B cell (primary cell): ENCODE measurements around the gene SLC41A3. TPM values are rescaled to one million over a fixed set of nuclear protein-coding genes. Genes with fewer than 3 reads are reported as not detected.

Experiments used
- ATAC-seq: fragments of 200-7000 bp; cut with Tn5 transposase; one replicate; pipeline ENCODE4 v1.10.0; 2021; ENCODE audit warnings: low read depth, mild to moderate bottlenecking, moderate number of reproducible peaks, moderate library complexity
- CTCF ChIA-PET: fragments of 350-600 bp; sonication (Branson Sonifier 250); formaldehyde crosslinking; loops from one replicate; lab custom pipeline; 2021; ENCODE audit warnings: antibody characterized with exemption, inconsistent platforms; lab: Charles Lee
- POLR2A ChIA-PET: fragments of 350-600 bp; sonication (Branson Sonifier 250); formaldehyde crosslinking; loops from one replicate; lab custom pipeline; 2021; ENCODE audit warnings: antibody characterized with exemption; lab: Charles Lee
- DNase-seq: peaks from one replicate; pipeline ENCODE4 v3.0.0; 2013
- H2AFZ ChIP-seq: 2 replicates; pipeline ENCODE4 v1.6.1; 2012; ENCODE audit warnings: mild to moderate bottlenecking, low read depth, low read length; ENCODE audit not compliant: insufficient read depth, poor library complexity, severe bottlenecking
- H3K27ac ChIP-seq, 2 donors: 1 replicate in 1 of 2; 2 replicates in 1 of 2; pipeline ENCODE4 v1.5.1; 2012 to 2013; ENCODE audit warnings: low read length in 2 of 2, mild to moderate bottlenecking in 2 of 2, moderate library complexity in 1 of 2
- H3K27me3 ChIP-seq, 4 experiments: fragments of 200-600 bp in 1 of 4; sonication (generic) in 1 of 4; replicated peaks in 1 of 4; 1 replicate in 2 of 4; 2 replicates in 2 of 4; pipeline versions ENCODE4 v1.6.1 to v1.7.0; 2013 to 2016; ENCODE audit warnings: low read length in 3 of 4, mild to moderate bottlenecking in 2 of 4, mixed read lengths in 1 of 4, moderate library complexity in 1 of 4; ENCODE audit not compliant: insufficient read depth in 4 of 4, control insufficient read depth in 3 of 4; ENCODE audit errors: control extremely low read depth in 1 of 4
- H3K36me3 ChIP-seq, 2 experiments: replicated peaks in 1 of 2; 1 replicate in 1 of 2; 2 replicates in 1 of 2; pipeline versions ENCODE4 v1.6.1 to v1.7.1; 2013; ENCODE audit warnings: low read length in 1 of 2; ENCODE audit not compliant: insufficient read depth in 2 of 2, control insufficient read depth in 1 of 2; ENCODE audit errors: control extremely low read depth in 1 of 2, extremely low read depth in 1 of 2
- H3K4me1 ChIP-seq, 2 donors: fragments of 200-600 bp in 1 of 2; sonication (generic) in 1 of 2; 1 replicate in 1 of 2; 2 replicates in 1 of 2; pipeline versions ENCODE4 v1.5.1 to v1.6.1; 2013 to 2017; ENCODE audit warnings: low read length in 2 of 2; ENCODE audit not compliant: control insufficient read depth in 2 of 2, insufficient read depth in 2 of 2
- H3K4me2 ChIP-seq: replicated peaks from 2 replicates; pipeline ENCODE3; 2012; ENCODE audit warnings: mild to moderate bottlenecking, low read depth, low read length; ENCODE audit not compliant: poor library complexity, severe bottlenecking
- H3K4me3 ChIP-seq, 5 experiments: fragments of 200-600 bp in 1 of 5; sonication (generic) in 1 of 5; 1 replicate in 3 of 5; 2 replicates in 2 of 5; pipeline versions ENCODE4 v1.5.1 to v1.7.0; 2011 to 2016; ENCODE audit warnings: low read length in 4 of 5, mild to moderate bottlenecking in 4 of 5, low read depth in 2 of 5, control low read depth in 1 of 5, moderate library complexity in 1 of 5; ENCODE audit not compliant: insufficient read depth in 1 of 5; ENCODE audit errors: control extremely low read depth in 1 of 5, extremely low read depth in 1 of 5
- H3K79me2 ChIP-seq: fragments of 200-600 bp; sonication (generic); one replicate; pipeline ENCODE4 v1.6.0; 2016; ENCODE audit warnings: low read length; ENCODE audit not compliant: control insufficient read depth, insufficient read depth
- H3K9ac ChIP-seq: fragments of 200-600 bp; sonication (generic); 2 replicates; pipeline ENCODE4 v1.6.1; 2017; ENCODE audit warnings: mild to moderate bottlenecking, low read length, moderate library complexity
- H3K9me3 ChIP-seq, 3 donors: one replicate each; pipeline versions ENCODE4 v1.6.1 to v1.7.1; 2013; ENCODE audit warnings: low read length in 2 of 3; ENCODE audit not compliant: control insufficient read depth in 2 of 3, insufficient read depth in 1 of 3; ENCODE audit errors: control extremely low read depth in 1 of 3
- H4K20me1 ChIP-seq: 2 replicates; pipeline ENCODE4 v1.6.0; 2012; ENCODE audit warnings: mild to moderate bottlenecking, low read length; ENCODE audit not compliant: insufficient read depth, control insufficient read depth, poor library complexity, severe bottlenecking
- H3K27ac Mint-ChIP-seq: one replicate; pipeline ENCODE4 v1.8.0; 2021; ENCODE audit warnings: mixed read lengths
- H3K27me3 Mint-ChIP-seq: one replicate; pipeline ENCODE4 v1.8.0; 2021; ENCODE audit warnings: mixed read lengths
- H3K4me1 Mint-ChIP-seq: one replicate; pipeline ENCODE4 v1.8.0; 2021; ENCODE audit warnings: mixed read lengths
- H3K4me3 Mint-ChIP-seq: one replicate; pipeline ENCODE4 v1.8.0; 2021; ENCODE audit warnings: mixed read lengths
- H3K9me3 Mint-ChIP-seq: one replicate; pipeline ENCODE4 v1.8.0; 2022; ENCODE audit warnings: mixed read lengths; ENCODE audit not compliant: insufficient read depth
- EZH2 ChIP-seq: IDR thresholded peaks from 2 replicates; pipeline ENCODE4 v1.6.1; 2012; ENCODE audit warnings: borderline replicate concordance, low read depth, mild to moderate bottlenecking, moderate library complexity, low read length; ENCODE audit not compliant: insufficient read depth, poor library complexity, severe bottlenecking
- WGBS: methylation state at CpG from one replicate; pipeline ENCODE4 v1.1.5; 2013; ENCODE audit warnings: missing lambda C conversion rate; ENCODE audit not compliant: insufficient coverage; 5-methylcytosine and 5-hydroxymethylcytosine counted together
- intact Hi-C: fragments of 100-400 bp; cut with micrococcal nuclease; formaldehyde crosslinking; loops from one replicate; pipeline ENCODE4 v1.10.0; 2022
- polyA plus RNA-seq: library from polyadenylated mRNA; depleted of rRNA; stranded (reverse); fragments of >200 nt; gene quantifications from 2 replicates; pipeline ENCODE4 v1.2.3, GENCODE V29; 2012
- total RNA-seq, 2 donors: library from RNA; stranded (reverse); fragments of 120-200 nt in 1 of 2; gene quantifications; 1 replicate in 1 of 2; 2 replicates in 1 of 2; pipeline versions ENCODE4 v1.2.3 to v1.2.4, GENCODE V29; 2013 to 2022
- TF ChIP-seq, protein P1 (sequence below): fragments of 200-600 bp; IDR thresholded peaks from one replicate; pipeline ENCODE4 v1.8.0; 2022; ENCODE audit warnings: antibody characterized with exemption, mild to moderate bottlenecking

SLC41A3 gene
- total and polyA plus RNA-seq, 2 donors (not counting 1 experiment from before 2014, with no cell fraction given), result 34.2 to 39.3 TPM

DNA sequence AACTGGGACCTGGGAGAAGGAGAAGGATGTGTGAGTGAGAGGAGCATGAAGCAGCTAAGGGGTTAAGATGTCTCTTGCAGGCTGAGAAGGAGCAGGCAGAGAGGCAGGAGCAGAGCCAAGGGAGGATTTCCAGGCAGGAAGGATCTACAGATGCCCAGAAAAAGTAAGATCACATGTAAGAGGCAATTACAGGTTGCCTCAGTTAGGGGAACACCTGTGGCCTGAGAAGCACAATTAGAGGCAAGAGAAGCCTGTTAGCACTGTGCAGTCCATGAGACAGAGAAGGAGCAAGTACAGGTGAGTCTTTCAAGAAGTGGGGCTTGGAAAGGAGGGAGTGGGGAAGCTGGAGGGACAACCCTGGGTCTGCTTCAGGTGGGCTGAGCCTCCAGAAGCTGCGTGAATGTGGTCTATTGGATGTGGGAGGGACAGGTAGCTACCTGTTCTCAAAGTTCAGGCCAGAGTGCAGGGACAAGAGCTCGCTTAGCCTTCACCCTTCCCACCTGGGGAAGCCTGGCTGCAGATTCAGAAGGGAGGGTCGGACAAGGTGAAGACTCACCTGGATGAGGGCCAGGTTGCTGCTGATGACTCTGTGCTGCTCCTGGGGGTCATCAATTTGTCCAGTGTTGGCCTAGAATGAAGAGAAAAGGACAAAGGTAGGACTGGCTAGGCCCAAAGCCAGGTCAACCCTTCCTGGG, 50.7 kb downstream of the SLC41A3 start:
- Mint-ChIP-seq H3K4me3 (no peak overlapping the region), H3K4me1 (no peaks in the 10 kb centered on the region), H3K27ac (no peak overlapping the region), H3K27me3 (no peaks in the 10 kb centered on the region), H3K9me3 (peaks cover 4% of the 10 kb centered on the region)
- peaks cover 0 to 7% of the 10 kb centered on the region in 2 experiments for H3K36me3 ChIP-seq
- H3K4me3 ChIP-seq, result no peak overlapping the region
- ChIA-PET POLR2A (no interaction called here), CTCF (no interaction called here)
- H3K4me2 ChIP-seq, result no peak overlapping the region
- H3K4me1 ChIP-seq, result no peaks in the 10 kb centered on the region
- no peak for ATAC-seq
- no peaks in the 10 kb centered on the region for H3K79me2 ChIP-seq
- intact Hi-C loops, result no loop called here
- no peak overlapping the region for H2AFZ ChIP-seq
- DNase-seq, result no peak
- no peak overlapping the region for H3K27ac ChIP-seq
- TF ChIP-seq, protein P1, sequence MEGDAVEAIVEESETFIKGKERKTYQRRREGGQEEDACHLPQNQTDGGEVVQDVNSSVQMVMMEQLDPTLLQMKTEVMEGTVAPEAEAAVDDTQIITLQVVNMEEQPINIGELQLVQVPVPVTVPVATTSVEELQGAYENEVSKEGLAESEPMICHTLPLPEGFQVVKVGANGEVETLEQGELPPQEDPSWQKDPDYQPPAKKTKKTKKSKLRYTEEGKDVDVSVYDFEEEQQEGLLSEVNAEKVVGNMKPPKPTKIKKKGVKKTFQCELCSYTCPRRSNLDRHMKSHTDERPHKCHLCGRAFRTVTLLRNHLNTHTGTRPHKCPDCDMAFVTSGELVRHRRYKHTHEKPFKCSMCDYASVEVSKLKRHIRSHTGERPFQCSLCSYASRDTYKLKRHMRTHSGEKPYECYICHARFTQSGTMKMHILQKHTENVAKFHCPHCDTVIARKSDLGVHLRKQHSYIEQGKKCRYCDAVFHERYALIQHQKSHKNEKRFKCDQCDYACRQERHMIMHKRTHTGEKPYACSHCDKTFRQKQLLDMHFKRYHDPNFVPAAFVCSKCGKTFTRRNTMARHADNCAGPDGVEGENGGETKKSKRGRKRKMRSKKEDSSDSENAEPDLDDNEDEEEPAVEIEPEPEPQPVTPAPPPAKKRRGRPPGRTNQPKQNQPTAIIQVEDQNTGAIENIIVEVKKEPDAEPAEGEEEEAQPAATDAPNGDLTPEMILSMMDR, result no peak
- TF ChIP-seq EZH2, result no peak
- no peak overlapping the region for H3K9ac ChIP-seq
- no peaks in the 10 kb centered on the region for H4K20me1 ChIP-seq
- WGBS, result 100% methylated on average over 3 of the region's 3 CpGs
- H3K9me3 ChIP-seq, result peaks cover 0 to 11% (median 8%) of the 10 kb centered on the region in 3 donors
- H3K27me3 ChIP-seq, result no peaks in the 10 kb centered on the region

- no peak for DNase-seq
- Histone ChIP-seq H3K4me2 (no peak overlapping the region), H3K79me2 (no peaks in the 10 kb centered on the region), H3K27me3 (no peaks in the 10 kb centered on the region), H3K4me1 (peaks cover 0 to 1% of the 10 kb centered on the region in 2 donors), H3K27ac (no peak overlapping the region), H3K9me3 (peaks cover 0 to 11% (median 10%) of the 10 kb centered on the region in 3 donors), H4K20me1 (no peaks in the 10 kb centered on the region), H3K9ac (no peak overlapping the region), H3K4me3 (no peak overlapping the region), H2AFZ (no peak overlapping the region), H3K36me3 (peaks cover 0 to 7% of the 10 kb centered on the region in 2 experiments)
- H3K4me1 Mint-ChIP-seq, result no peaks in the 10 kb centered on the region
- peaks cover 6% of the 10 kb centered on the region for H3K9me3 Mint-ChIP-seq
- ChIA-PET CTCF (no interaction called here), POLR2A (no interaction called here)
- H3K27me3 Mint-ChIP-seq, result no peaks in the 10 kb centered on the region
- no peak for ATAC-seq
- no peak overlapping the region for H3K4me3 Mint-ChIP-seq
- no peak overlapping the region for H3K27ac Mint-ChIP-seq
- TF ChIP-seq, protein P1, result no peak
- TF ChIP-seq EZH2, result no peak
- intact Hi-C loops, result no loop called here
- WGBS, result 97% methylated on average over 8 of the region's 9 CpGs
Observed at GRCh38 chr3:126031981-126032471, 51.9 kb downstream of the SLC41A3 start.
